K562 (cell line): Measurements from ENCODE around the gene TLNRD1. TPM values are rescaled to one million over a fixed set of nuclear protein-coding genes. Genes with fewer than 3 reads are reported as not detected.

Experiments
- ATAC-seq: fragments of 200-7000 bp; cut with Tn5 transposase; 3 replicates; pipeline ENCODE4 v1.9.1; 2020; ENCODE audit warnings: moderate library complexity
- BruUV-seq: library from RNA; stranded (reverse); fragments of 400-500 nt; replicated peaks from 2 replicates; lab custom pipeline; 2021; lab: Mats Ljungman, UMichigan
- CTCF ChIA-PET: fragments of 300-600 bp; formaldehyde crosslinking; extraction: SDS; loops from one replicate; lab custom pipeline; 2021; ENCODE audit warnings: low intra/inter-chr PET ratio; lab: Yijun Ruan, JAX
- POLR2A ChIA-PET: fragments of 300-600, 350-650 bp; sonication (Branson Sonifier 250); formaldehyde crosslinking; extraction: SDS; loops from one replicate; lab custom pipeline; 2021; ENCODE audit warnings: antibody characterized with exemption, inconsistent platforms; lab: Yijun Ruan, JAX
- DNase-seq, 4 experiments: peaks; one replicate each; pipeline versions ENCODE4 v3.0.0 to v3.0.0-alpha.2; 2011 to 2018; ENCODE audit warnings: low spot score in 3 of 4, mixed read lengths in 3 of 4; ENCODE audit errors: extremely low read depth in 1 of 4
- FAIRE-seq: peaks from 2 replicates; lab custom pipeline; 2011; peaks lifted over from hg19 to GRCh38; lab: Jason Lieb, UNC
- H2AFZ ChIP-seq: 2 replicates; pipeline ENCODE4 v1.6.0; 2011; ENCODE audit warnings: low read depth, low read length, control low read depth, inconsistent platforms
- H3K27ac ChIP-seq: fragments of 200-600 bp; 3 replicates; pipeline ENCODE4 v1.8.0; 2011; ENCODE audit warnings: low read depth, mild to moderate bottlenecking, control low read depth, inconsistent platforms, low read length, moderate library complexity, mixed read lengths; ENCODE audit errors: extremely low read depth
- H3K27me3 ChIP-seq, 2 experiments: fragments of 300-600 bp in 1 of 2; 2 replicates in 1 of 2; 3 replicates in 1 of 2; pipeline versions ENCODE4 v1.6.0 to v1.8.0; 2011; ENCODE audit warnings: inconsistent platforms in 2 of 2, low read length in 2 of 2, mild to moderate bottlenecking in 1 of 2, mixed read lengths in 1 of 2, moderate library complexity in 1 of 2; ENCODE audit not compliant: control insufficient read depth in 2 of 2, insufficient read depth in 2 of 2
- H3K36me3 ChIP-seq: fragments of 300-600 bp; 3 replicates; pipeline ENCODE4 v1.8.0; 2011; ENCODE audit warnings: mild to moderate bottlenecking, low read length, inconsistent platforms; ENCODE audit not compliant: control insufficient read depth, insufficient read depth
- H3K4me1 ChIP-seq, 2 experiments: fragments of 200-600 bp in 1 of 2; replicated peaks in 1 of 2; 2 replicates in 1 of 2; 3 replicates in 1 of 2; pipeline versions ENCODE4 v1.5.1 to v1.8.0; 2011; ENCODE audit warnings: inconsistent platforms in 2 of 2, low read length in 2 of 2, mild to moderate bottlenecking in 1 of 2, mixed read lengths in 1 of 2, moderate library complexity in 1 of 2; ENCODE audit not compliant: control insufficient read depth in 2 of 2, insufficient read depth in 2 of 2
- H3K4me2 ChIP-seq: 2 replicates; pipeline ENCODE4 v1.6.1; 2011; ENCODE audit warnings: low read length, control low read depth, inconsistent platforms, mixed read lengths; ENCODE audit not compliant: insufficient read depth
- H3K4me3 ChIP-seq: fragments of 200-600 bp; sonication (generic), shearing (Covaris generic); 2 replicates; pipeline ENCODE4 v1.5.1; 2016; ENCODE audit warnings: control low read depth, inconsistent platforms
- H3K79me2 ChIP-seq: fragments of 200-600 bp; 3 replicates; pipeline ENCODE4 v1.8.0; 2011; ENCODE audit warnings: low read length, inconsistent platforms; ENCODE audit not compliant: control insufficient read depth, insufficient read depth
- H3K9ac ChIP-seq, 2 experiments: 2 replicates each; pipeline versions ENCODE4 v1.6.0 to v1.6.1; 2011; ENCODE audit warnings: low read depth in 2 of 2, low read length in 2 of 2, control low read depth in 1 of 2, inconsistent platforms in 1 of 2, mild to moderate bottlenecking in 1 of 2, mixed read lengths in 1 of 2; ENCODE audit not compliant: insufficient read depth in 1 of 2
- H3K9me1 ChIP-seq: one replicate; pipeline ENCODE4 v1.6.0; 2011; ENCODE audit warnings: inconsistent platforms, mild to moderate bottlenecking, low read length, moderate library complexity; ENCODE audit not compliant: control insufficient read depth, insufficient read depth
- H3K9me3 ChIP-seq: replicated peaks from 2 replicates; pipeline ENCODE4 v1.5.1; 2011; ENCODE audit warnings: low read depth, low read length, inconsistent platforms; ENCODE audit not compliant: control insufficient read depth, insufficient read depth
- H4K20me1 ChIP-seq: replicated peaks from 2 replicates; pipeline ENCODE4 v1.6.1; 2011; ENCODE audit warnings: low read length, inconsistent platforms, mixed read lengths; ENCODE audit not compliant: control insufficient read depth, insufficient read depth
- CHD1 ChIP-seq: fragments of 200-600 bp; sonication (generic); IDR thresholded peaks from one replicate; pipeline ENCODE4 v1.6.1; 2012; ENCODE audit warnings: mild to moderate bottlenecking, moderate library complexity, low read length, inconsistent platforms
- CTBP1 ChIP-seq: fragments of 450-650 bp; IDR thresholded peaks from 2 replicates; pipeline ENCODE4 v1.6.1; 2016; ENCODE audit warnings: borderline replicate concordance
- CTCF ChIP-seq, 3 experiments: IDR thresholded peaks in 2 of 3; conservative IDR thresholded peaks in 1 of 3; 2 replicates each; pipeline ENCODE4 v1.5.1; 2011 to 2012; ENCODE audit warnings: low read length in 3 of 3, mild to moderate bottlenecking in 3 of 3, control low read depth in 2 of 3, improper control_type of control experiment in 1 of 3, inconsistent platforms in 1 of 3, low read depth in 1 of 3, mixed read lengths in 1 of 3, moderate library complexity in 1 of 3; ENCODE audit not compliant: insufficient read depth in 2 of 3
- GABPA ChIP-seq: fragments of 200-800 bp; sonication (Bioruptor generic); conservative IDR thresholded peaks from 2 replicates; pipeline ENCODE4 v1.6.1; 2016; ENCODE audit warnings: low read depth, missing genetic modification characterization, missing compliant biosample characterization
- HCFC1 ChIP-seq: IDR thresholded peaks from 2 replicates; pipeline ENCODE4 v1.6.1; 2012; ENCODE audit warnings: low read depth, low read length, improper control_type of control experiment
- MBD1 ChIP-seq: fragments of 250-450 bp; sonication (Bioruptor Pico); IDR thresholded peaks from 2 replicates; pipeline ENCODE4 v1.8.0; 2022; ENCODE audit warnings: inconsistent platforms
- MTA2 ChIP-seq: fragments of 450-650 bp; IDR thresholded peaks from 2 replicates; pipeline ENCODE4 v1.6.1; 2016; ENCODE audit warnings: low read depth
- POLR3G ChIP-seq: IDR thresholded peaks from 2 replicates; pipeline ENCODE4 v1.6.1; 2011; ENCODE audit not compliant: insufficient read length, insufficient replicate concordance; ENCODE audit errors: extremely low read depth
- SMC3 ChIP-seq: conservative IDR thresholded peaks from 2 replicates; pipeline ENCODE4 v1.6.1; 2011; ENCODE audit warnings: low read depth, low read length, improper control_type of control experiment; ENCODE audit not compliant: insufficient read depth
- TGIF2 ChIP-seq: sonication (generic); formaldehyde crosslinking; IDR thresholded peaks from 2 replicates; pipeline ENCODE4 v1.8.1; 2022; ENCODE audit warnings: mild to moderate bottlenecking, missing genetic modification reagents, moderate library complexity
- ZFX ChIP-seq: sonication (generic); formaldehyde crosslinking; IDR thresholded peaks from 2 replicates; pipeline ENCODE4 v1.8.0; 2022; ENCODE audit warnings: mild to moderate bottlenecking, missing genetic modification reagents, moderate library complexity
- ZNF140 ChIP-seq: fragments of 250-450 bp; sonication (Bioruptor Pico); IDR thresholded peaks from 2 replicates; pipeline ENCODE4 v1.8.0; 2021; ENCODE audit warnings: moderate library complexity, mild to moderate bottlenecking, inconsistent platforms
- ZNF280B ChIP-seq: fragments of 250-450 bp; sonication (Bioruptor Pico); IDR thresholded peaks from 2 replicates; pipeline ENCODE4 v1.5.1; 2021; ENCODE audit warnings: mild to moderate bottlenecking
- ZNF785 ChIP-seq: fragments of 250-450 bp; sonication (Bioruptor Pico); IDR thresholded peaks from 2 replicates; pipeline ENCODE4 v1.4.0; 2020; ENCODE audit warnings: mild to moderate bottlenecking
- in situ Hi-C: fragments of 300-500 bp; cut with MboI; formaldehyde crosslinking; loops from 4 replicates; pipeline ENCODE4 v1.15.0; 2018; ENCODE audit warnings: inconsistent platforms, mixed read lengths
- intact Hi-C: fragments of 100-400 bp; cut with micrococcal nuclease; formaldehyde crosslinking; loops from 2 replicates; pipeline ENCODE4 v1.14.2; 2022
- polyA plus RNA-seq, 8 experiments: library from polyadenylated mRNA; depleted of rRNA in 4 of 8; stranded (reverse) in 5 of 8; unstranded in 3 of 8; fragments of >200 nt; fragmentation: Nextera tagmentation in 2 of 8; fragmentation: Illumina TruSeq in 1 of 8; extraction: Ambion mirVana in 2 of 8; extraction: Trizol in 1 of 8; gene quantifications; 2 replicates each; pipeline versions ENCODE4 v1.2.1 to v1.2.3, GENCODE V29; 2011 to 2014; ENCODE audit warnings: inconsistent platforms in 1 of 8, missing spikeins in 1 of 8
- total RNA-seq, 7 experiments: library from RNA; depleted of rRNA in 6 of 7; stranded (reverse); fragments of >200 nt in 6 of 7; fragmentation: Illumina TruSeq in 2 of 7; extraction: Trizol in 2 of 7; gene quantifications; 2 replicates each; pipeline versions ENCODE4 v1.2.1 to v1.2.3, GENCODE V29; 2011 to 2021; ENCODE audit warnings: low replicate concordance in 1 of 7

Gene TLNRD1
- total and polyA plus RNA-seq, 9 of the 15 experiments (the other 6 are each of a cell fraction or from before 2014, with no cell fraction given): 1.1 to 33.1 (median 5.7) TPM

DNA sequence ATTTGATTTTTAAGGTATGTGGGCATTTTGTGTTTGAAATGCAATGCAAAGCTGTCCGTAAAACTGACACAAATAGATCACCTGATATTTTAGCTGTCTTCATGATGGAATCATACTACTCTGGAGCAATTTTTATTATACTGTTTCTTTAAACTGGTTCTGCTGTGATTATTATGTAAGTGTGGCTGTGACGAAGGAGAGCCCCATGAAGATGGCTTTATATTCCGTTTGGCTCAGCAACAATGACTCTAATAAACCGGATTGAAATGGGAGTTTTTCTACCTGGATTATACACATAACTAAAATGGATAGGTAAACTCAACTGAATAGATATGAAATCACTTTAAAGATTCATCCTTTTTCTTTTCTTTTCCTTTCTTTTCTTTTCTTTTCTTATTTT is 9.4 kb downstream of the TLNRD1 start (continued):
- TF ChIP-seq MTA2: no peak
- no peak for TF ChIP-seq MBD1 (CRISPR knock-in tag)
- TF ChIP-seq CTBP1: no peak
- TF ChIP-seq GABPA: no peak
- TF ChIP-seq ZNF140: no peak

DNA sequence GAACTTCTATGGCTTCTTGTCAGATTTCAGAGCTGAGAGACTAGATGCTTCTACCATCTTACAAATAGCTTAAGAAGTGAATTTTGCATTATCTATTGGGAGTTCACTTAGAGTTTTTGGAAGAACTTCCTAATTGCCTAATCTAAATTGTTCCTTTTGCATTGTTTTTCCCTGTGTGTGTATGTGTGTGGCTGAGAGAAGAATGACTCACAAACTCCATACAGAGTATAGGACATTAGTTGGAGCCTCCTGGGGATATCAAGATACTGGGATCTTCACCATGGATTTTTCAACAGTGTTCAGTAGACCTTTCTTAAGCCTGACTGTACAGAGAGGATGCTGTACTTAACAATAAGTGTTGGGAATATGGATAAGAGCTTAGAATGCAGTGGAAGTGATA is 10.9 kb downstream of the TLNRD1 start:
- BruUV-seq: no TSS peak
- intact Hi-C loops: no loop called here

More for the DNA sequence above, 10.9 kb downstream of the TLNRD1 start:
- in situ Hi-C loops: no loop called here
- H3K27ac ChIP-seq: no peak overlapping the region
- TF ChIP-seq POLR3G: no peak
- TF ChIP-seq TGIF2 (CRISPR knock-in tag): no peak
- TF ChIP-seq CTCF (IDR thresholded peaks at IDR 0.05 in 2 of 3, conservative IDR thresholded peaks at IDR 0.05 in 1 of 3; ENCODE audit: insufficient read depth in 2 of 3, low read depth in 1 of 3, low read length in 3 of 3): no peak
- TF ChIP-seq ZFX (CRISPR knock-in tag): no peak
- TF ChIP-seq ZNF785 (CRISPR knock-in tag): no peak
- no peak for TF ChIP-seq SMC3
- TF ChIP-seq HCFC1: no peak
- TF ChIP-seq CHD1: no peak
- no peak for TF ChIP-seq ZNF280B (CRISPR knock-in tag)
- no peaks in the 10 kb centered on the region for H3K9me1 ChIP-seq
- H3K79me2 ChIP-seq: no peaks in the 10 kb centered on the region
- H3K36me3 ChIP-seq: no peaks in the 10 kb centered on the region
- H3K4me1 ChIP-seq: no peaks in the 10 kb centered on the region
- no peak overlapping the region for H3K4me2 ChIP-seq
- H3K9me3 ChIP-seq: no peaks in the 10 kb centered on the region
- ATAC-seq (no peak), FAIRE-seq (no peak), DNase-seq (no peak)
- no peaks in the 10 kb centered on the region for H3K27me3 ChIP-seq
- H3K9ac ChIP-seq: no peak overlapping the region
- H2AFZ ChIP-seq: no peak overlapping the region
- ChIA-PET POLR2A (no interaction called here), CTCF (no interaction called here)
- H4K20me1 ChIP-seq: no peaks in the 10 kb centered on the region
- H3K4me3 ChIP-seq: no peak overlapping the region
